Measurements from ENCODE around the gene RGS1.

The RGS1 gene

DNA sequence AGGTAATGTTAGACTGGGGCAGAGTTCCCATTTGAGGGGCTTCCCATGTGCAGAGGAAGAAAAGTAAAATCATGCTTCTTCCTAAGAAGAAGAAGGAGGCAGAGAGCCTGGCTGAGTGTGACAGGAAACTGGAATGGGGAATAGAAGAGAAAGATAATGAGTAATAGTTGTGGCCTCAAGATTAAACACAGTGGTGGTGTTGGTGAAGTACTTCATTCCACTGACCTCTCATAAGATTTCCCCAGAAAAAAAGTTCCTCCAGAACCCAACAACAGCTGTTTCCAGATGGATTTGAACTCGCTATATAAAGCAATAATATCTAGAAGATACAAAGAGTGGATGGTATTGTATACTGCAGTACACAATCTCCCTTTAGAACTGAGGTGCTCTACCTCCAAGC is 13.0 kb downstream of the RGS1 start:
- TF ChIP-seq ZFX (IDR thresholded peaks at IDR 0.05) = no peak
- TF ChIP-seq, protein P1, sequence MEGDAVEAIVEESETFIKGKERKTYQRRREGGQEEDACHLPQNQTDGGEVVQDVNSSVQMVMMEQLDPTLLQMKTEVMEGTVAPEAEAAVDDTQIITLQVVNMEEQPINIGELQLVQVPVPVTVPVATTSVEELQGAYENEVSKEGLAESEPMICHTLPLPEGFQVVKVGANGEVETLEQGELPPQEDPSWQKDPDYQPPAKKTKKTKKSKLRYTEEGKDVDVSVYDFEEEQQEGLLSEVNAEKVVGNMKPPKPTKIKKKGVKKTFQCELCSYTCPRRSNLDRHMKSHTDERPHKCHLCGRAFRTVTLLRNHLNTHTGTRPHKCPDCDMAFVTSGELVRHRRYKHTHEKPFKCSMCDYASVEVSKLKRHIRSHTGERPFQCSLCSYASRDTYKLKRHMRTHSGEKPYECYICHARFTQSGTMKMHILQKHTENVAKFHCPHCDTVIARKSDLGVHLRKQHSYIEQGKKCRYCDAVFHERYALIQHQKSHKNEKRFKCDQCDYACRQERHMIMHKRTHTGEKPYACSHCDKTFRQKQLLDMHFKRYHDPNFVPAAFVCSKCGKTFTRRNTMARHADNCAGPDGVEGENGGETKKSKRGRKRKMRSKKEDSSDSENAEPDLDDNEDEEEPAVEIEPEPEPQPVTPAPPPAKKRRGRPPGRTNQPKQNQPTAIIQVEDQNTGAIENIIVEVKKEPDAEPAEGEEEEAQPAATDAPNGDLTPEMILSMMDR (conservative IDR thresholded peaks at IDR 0.05) = no peak
- H3K27ac ChIP-seq = no peak overlapping the region

DNA sequence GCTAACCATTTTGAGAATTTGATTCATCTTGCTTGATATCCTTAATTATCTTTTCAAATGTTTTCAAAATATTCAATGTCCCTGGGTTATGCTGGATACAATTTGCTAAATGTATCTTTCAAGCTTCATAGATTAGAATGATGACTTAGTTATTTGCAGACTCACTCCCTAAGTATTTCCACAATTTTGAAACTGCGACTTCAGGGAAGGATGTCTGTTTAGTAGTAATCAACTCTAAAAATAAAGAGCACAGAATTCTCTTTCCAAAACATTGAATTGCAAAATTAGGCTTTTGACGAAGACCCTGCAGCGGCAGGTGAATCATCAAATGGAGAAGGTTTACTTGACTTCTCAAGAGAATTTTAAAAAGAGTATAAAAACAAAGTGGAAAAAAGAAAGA is 14.2 kb downstream of the RGS1 start:
- no peak for TF ChIP-seq ZFX (IDR thresholded peaks at IDR 0.05)
- TF ChIP-seq, protein P1 (conservative IDR thresholded peaks at IDR 0.05) = no peak
- H3K27ac ChIP-seq = no peak overlapping the region

DNA sequence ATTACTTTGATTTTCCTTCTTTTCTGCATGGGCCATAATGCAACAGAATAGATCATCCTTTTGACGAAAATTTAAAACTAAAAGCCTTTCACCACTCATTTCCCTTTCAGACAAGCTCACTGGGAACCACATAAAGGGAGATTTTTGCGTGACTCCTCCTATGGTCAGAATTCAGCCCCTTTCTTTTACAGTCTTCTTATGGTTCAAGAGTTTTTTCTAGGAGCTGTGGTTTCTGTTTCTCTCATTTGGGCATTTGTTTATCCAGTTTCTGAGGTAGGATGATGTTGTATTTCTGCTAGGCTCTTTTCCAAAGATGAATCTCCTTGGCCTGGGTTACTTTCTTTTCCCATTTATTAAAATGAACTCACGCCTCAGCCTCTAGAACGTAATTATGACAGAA is 16.9 kb downstream of the RGS1 start:
- TF ChIP-seq ZFX (IDR thresholded peaks at IDR 0.05) = no peak
- TF ChIP-seq, protein P1 (conservative IDR thresholded peaks at IDR 0.05) = no peak
- H3K27ac ChIP-seq = no peak overlapping the region

DNA sequence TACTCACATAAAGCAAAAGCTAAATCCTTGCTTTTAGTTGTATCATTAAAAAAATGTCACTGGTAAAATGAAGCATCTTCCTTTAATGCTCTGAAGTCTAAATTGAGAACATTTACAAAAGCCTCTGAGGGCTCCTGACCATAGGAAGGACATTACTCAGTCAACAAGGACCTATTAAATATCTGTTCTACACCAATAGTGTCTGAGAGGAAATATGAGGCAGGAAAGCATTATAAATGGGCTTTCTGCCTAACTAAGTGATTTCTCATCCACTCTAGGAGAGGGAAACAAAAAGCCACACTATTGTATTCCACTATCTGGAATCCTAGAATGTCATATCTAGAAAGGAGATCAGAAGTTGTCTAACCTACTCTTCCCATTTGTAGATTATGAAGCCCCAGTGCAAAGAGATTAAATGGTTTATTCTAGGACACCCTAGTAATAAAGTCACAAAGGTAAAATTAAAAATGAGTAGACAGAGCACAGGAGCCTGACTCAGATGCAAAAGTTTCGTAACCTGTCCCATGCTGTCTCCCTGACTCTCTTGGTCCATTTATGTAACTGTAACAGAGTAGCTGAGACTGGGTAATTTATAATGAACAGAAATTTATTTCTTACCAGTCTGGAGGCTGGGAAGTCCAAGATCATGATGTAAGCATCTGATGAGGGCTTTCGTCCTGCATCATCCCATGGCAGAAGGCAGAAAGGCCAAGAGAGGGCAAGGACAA is 17.6 kb downstream of the RGS1 start:
- no peak overlapping the region for H3K27ac ChIP-seq

DNA sequence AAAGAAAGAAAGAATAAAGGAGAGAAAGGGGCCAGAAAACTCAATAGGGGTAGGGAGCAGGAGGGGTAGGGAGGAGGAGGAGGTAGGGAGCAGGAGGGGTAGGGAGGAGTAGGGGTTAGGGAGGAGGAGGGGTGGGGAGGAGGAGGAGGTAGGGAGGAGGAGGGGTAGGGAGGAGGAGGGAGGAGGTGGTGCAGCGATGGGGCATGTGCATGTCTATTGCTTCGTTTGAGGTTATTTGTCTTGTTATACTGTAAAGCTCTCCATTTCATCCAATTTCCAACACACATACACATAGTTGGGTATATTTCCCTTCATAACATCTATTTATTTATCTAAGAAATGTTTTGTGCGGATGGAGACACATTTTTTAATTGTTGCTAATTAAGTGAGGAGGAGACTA is 19.7 kb downstream of the RGS1 start:
- no peak overlapping the region for H3K27ac ChIP-seq
- TF ChIP-seq ZFX (IDR thresholded peaks at IDR 0.05) = no peak
- TF ChIP-seq, protein P1 (conservative IDR thresholded peaks at IDR 0.05) = no peak

More for the DNA sequence above, 17.6 kb downstream of the RGS1 start:
- TF ChIP-seq, protein P1 (conservative IDR thresholded peaks at IDR 0.05) = no peak
- no peak for TF ChIP-seq ZFX (IDR thresholded peaks at IDR 0.05)

DNA sequence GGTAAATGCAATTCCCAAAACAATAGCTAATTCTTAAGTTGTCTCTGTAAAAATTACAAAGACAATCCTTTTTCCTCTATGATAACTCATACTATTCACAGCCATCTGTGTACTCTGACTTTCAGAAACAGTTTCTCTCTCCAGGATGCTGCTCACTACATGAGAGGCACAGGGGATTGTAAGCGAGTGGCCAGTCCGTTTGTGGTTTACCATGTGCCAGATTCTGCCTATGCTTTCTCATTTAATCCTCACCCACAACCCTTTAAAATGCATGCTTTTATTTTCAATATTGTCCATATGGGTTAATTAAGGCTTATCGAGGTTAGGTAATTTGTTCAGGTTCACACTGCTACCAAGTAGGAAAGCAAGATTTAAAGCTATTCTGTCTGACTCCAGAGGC is 23.0 kb downstream of the RGS1 start:
- no peak overlapping the region for H3K27ac ChIP-seq
- TF ChIP-seq, protein P1 (conservative IDR thresholded peaks at IDR 0.05) = no peak
- no peak for TF ChIP-seq ZFX (IDR thresholded peaks at IDR 0.05)

DNA sequence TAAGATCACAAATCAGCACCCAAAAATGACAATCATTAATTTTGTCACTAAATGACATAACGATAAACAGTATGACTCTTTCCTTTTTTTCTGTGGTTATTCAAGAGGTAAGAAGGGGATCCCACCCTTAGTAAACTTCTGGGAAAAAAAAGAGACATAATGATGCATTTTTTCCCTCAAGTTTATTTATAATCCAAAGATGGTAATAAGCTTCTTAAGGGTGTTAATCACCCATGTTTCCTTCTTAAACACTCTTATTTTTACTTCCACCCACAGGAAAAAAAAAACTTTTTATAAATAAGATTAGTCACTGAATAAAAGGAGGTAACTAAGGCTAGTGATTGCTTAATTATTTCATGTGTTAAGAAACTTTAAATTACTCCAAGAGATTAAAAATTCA is 24.7 kb downstream of the RGS1 start:
- no peak for TF ChIP-seq ZFX (IDR thresholded peaks at IDR 0.05)
- TF ChIP-seq, protein P1 (conservative IDR thresholded peaks at IDR 0.05) = no peak
- H3K27ac ChIP-seq = no peak overlapping the region

All from C4-2B (cell line).